Vagina (tissue), 2 donors: ENCODE results near the gene LMBR1.

Source experiments
- POLR2A ChIP-seq, 2 donors: fragments of 450-650 bp; IDR thresholded peaks; one replicate each; pipeline ENCODE4 v1.6.1; 2017; ENCODE audit warnings: antibody characterized with exemption in 2 of 2, mild to moderate bottlenecking in 2 of 2, moderate library complexity in 2 of 2
- POLR2AphosphoS5 ChIP-seq, 2 donors: sonication (generic); formaldehyde crosslinking; IDR thresholded peaks; one replicate each; pipeline ENCODE4 v1.9.0; 2017; ENCODE audit warnings: antibody characterized with exemption in 2 of 2, mild to moderate bottlenecking in 2 of 2, low read depth in 1 of 2; ENCODE audit not compliant: insufficient read depth in 1 of 2
- TF ChIP-seq, protein P1 (sequence below), 3 experiments: fragments of 450-650 bp in 2 of 3; fragments of 200-600 bp in 1 of 3; sonication (generic) in 1 of 3; IDR thresholded peaks; one replicate each; pipeline ENCODE4 v1.5.1; 2017 to 2019; ENCODE audit warnings: antibody characterized with exemption in 3 of 3, mild to moderate bottlenecking in 2 of 3, moderate library complexity in 2 of 3

- TF ChIP-seq, protein P1, sequence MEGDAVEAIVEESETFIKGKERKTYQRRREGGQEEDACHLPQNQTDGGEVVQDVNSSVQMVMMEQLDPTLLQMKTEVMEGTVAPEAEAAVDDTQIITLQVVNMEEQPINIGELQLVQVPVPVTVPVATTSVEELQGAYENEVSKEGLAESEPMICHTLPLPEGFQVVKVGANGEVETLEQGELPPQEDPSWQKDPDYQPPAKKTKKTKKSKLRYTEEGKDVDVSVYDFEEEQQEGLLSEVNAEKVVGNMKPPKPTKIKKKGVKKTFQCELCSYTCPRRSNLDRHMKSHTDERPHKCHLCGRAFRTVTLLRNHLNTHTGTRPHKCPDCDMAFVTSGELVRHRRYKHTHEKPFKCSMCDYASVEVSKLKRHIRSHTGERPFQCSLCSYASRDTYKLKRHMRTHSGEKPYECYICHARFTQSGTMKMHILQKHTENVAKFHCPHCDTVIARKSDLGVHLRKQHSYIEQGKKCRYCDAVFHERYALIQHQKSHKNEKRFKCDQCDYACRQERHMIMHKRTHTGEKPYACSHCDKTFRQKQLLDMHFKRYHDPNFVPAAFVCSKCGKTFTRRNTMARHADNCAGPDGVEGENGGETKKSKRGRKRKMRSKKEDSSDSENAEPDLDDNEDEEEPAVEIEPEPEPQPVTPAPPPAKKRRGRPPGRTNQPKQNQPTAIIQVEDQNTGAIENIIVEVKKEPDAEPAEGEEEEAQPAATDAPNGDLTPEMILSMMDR (IDR thresholded peaks at IDR 0.05) = no peak
- TF ChIP-seq POLR2AphosphoS5 (IDR thresholded peaks at IDR 0.05; ENCODE audit: insufficient read depth in 1 of 2, low read depth in 1 of 2) (no peak), POLR2A (IDR thresholded peaks at IDR 0.05) (no peak)
Observed at GRCh38 chr7:156818133-156818532, 74.8 kb downstream of the LMBR1 start.
